ENCODE data around the gene BCKDK.

Gene BCKDK

GRCh38 chr16:31080035-31080629, 28.1 kb upstream of the BCKDK start:
- no peak for DNase-seq (ENCODE audit: low read depth)

- no peak for DNase-seq (ENCODE audit: low read depth)
Observed at GRCh38 chr16:31080756-31081419, 27.3 kb upstream of the BCKDK start.

- no peak for DNase-seq (ENCODE audit: low read depth)
Observed at GRCh38 chr16:31081428-31082351, 26.5 kb upstream of the BCKDK start.

- no peak for DNase-seq (ENCODE audit: low read depth)
Observed at GRCh38 chr16:31082368-31083045, 25.7 kb upstream of the BCKDK start.

- no peak for DNase-seq (ENCODE audit: low read depth)
Observed at GRCh38 chr16:31083081-31083480, 25.1 kb upstream of the BCKDK start.

DNA sequence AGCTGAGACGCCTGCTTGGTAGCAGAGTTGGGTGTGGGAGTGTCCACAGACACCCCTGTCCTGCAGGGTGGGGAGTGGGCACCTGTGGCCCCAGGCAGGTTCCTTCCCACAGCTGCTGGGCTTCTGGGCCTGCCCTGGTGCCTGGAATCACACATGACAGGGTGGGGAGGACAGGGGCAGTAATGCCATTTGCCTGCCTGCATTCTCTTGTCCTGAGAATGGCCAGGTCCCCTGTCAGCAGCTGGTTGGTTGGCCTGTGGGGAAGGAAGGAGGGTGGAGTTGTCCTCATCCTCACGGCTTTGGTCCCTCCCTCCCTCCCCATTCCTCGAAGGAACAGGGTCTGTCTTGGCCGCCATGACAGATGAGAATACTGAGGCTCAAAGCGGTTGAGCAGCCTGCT, 24.6 kb upstream of the BCKDK start:
- no peak for DNase-seq (ENCODE audit: low read depth)

GRCh38 chr16:31083981-31084380, 24.2 kb upstream of the BCKDK start:
- no peak for DNase-seq (ENCODE audit: low read depth)

DNA sequence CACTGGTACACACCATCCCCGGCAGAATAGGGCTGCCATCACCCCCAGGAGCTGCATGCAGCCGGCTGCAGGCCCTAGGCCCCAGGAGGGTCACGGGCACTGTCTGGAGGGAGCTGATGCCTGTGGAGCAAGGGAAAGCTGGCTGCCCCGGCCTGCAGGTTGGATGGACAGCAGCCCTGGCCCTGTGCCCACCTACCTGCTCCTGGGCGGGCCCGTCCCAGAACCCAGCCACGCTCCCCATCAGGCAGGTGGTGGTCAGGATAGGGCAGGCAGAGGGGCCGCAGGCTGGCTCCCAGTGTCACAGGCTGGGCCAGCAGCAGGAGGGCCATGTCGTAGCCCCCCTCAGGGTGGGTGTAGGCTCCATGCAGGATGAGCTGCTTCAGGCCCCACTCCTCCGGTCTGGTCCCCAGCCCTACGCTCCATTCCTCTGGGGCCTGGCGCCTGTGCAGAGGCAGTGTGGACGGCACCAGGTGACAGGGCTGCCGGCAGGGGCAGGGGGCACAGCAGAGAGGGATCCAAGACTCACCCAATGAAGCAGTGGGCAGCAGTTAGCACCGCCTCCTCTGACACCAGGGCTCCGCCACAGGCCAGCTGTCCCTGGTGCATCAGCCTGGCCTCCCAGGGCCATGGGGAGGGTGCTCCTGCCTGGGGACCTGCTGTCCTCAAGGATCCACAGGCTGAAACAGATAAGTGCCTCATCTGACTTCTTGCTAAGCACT, 23.4 kb upstream of the BCKDK start:
- DNase-seq (ENCODE audit: low read depth) = no peak

DNA sequence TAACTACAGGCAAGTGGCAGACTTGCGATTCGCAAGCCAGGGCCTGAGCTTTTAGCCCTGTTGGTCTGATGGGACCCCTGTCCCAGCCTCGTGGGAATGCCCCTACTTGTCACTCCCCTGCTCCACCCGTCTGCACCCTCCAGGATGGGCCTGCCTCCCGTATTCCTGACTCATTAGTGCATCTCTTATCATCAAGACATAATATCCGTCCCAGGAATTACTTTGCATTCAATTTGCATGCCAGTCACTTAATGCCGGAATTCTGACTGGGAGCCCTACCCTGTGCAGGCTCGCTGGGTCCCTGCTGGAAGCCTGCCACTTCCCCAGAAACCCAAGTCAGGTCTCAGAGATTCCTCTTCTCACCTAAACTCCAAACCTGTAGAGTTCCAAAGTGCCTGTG, 22.8 kb upstream of the BCKDK start:
- DNase-seq (ENCODE audit: low read depth) = no peak

DNA sequence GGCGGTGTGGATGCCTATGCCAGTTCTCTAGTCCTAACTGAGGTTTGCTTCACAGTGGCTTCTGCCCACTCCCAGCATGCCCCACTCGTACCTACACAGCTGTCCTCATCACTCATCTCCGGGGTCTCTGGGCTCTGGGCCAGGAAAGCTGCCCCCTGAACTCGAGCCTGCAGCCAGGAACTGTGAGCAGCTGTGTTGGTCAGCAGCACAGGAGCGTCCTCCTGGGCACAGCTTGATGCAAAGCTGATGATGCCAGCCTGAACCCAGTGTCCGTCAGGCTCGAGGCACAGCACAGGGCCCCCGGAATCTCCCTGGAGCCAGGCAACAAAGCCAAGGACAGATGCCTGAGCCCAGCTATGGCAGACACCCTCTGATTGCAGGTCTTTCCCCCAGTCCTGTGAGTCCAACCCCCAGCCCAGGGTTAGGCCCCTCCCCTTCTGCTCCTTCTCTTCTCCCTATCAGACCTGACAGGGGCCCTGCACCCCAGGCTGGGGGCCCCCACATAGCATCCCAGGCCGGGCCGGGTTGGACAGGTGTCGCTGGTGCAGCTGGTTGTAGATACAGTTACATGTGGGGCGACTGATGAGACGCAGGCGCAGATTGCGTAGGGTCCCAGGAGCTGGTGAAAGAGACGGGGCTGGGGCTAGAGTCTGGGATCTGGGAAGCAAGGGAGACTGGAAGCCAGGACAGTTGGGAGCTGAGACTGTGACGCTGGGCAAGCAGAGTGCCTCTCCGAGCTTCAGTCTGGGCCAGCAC, 22.1 kb upstream of the BCKDK start:
- DNase-seq (ENCODE audit: low read depth) = no peak

- no peak for DNase-seq (ENCODE audit: low read depth)
Observed at GRCh38 chr16:31086629-31086906, 21.6 kb upstream of the BCKDK start.

DNA sequence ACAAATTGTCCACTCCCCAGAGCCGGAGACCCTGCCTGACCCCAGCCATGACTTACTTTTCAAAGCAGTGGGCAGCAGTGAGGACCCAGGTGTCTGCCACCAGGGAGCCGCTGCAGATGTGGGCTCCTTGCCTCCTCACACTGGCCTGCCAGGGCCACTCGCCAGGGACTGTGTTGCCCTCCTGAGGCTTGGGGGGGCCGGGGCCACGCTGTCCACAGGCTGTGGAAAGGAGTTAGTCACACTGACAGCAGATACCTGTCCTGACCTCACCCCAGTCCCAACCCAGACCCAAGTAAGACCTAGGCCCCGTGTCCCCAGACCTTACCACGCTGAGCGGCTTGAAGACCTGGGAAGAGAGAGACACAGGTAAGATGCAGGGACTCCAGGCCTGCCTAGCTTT, 20.7 kb upstream of the BCKDK start:
- no peak for DNase-seq (ENCODE audit: low read depth)

DNA sequence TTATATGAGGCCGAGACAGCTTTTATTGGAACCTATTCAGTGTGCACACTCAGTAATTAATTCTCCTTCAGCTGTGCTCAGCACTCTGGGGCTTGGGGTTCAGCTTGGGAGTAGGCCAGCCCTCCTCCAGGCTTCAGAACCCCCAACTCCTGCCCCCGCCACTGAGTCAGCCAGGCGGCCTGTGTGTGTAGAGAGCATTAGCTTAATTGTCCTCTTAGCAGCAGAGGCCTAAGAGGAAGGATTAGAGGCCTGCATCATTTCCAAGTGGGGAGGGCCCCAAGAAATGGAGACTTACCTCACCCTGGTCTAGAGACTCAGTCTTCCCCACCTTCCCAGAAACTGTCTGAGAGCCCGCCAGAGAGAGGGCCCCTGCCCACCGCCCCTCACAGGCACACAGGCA, 20.2 kb upstream of the BCKDK start:
- DNase-seq (ENCODE audit: low read depth) = no peak

GRCh38 chr16:31088459-31089183, 19.6 kb upstream of the BCKDK start, which contains the start of gene PRSS53:
Gene PRSS53 (minus strand): TSS chr16:31088943. CDS start chr16:31088809, 134 bp downstream.
- DNase-seq (ENCODE audit: low read depth) = no peak

DNA sequence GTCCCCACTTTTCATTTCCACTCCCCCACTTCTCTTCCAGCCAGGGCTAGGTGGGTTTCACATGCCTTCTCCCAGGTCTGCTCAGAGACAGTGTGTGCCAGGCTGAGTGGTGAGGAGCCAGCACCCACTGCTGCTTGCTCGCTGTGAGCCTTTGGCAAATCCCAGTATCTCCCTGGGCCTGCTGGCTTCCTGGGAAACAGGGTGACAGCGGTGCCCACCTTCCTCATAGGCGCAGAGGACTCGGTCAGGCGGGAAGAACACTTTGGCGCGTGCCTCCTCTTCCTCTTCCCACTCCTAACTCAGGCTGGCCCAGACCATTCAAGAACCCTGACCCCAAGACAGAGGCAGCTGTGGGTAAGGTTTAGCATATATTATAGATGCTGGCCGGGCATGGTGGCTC, 19.0 kb upstream of the BCKDK start:
- DNase-seq (ENCODE audit: low read depth) = no peak

- no peak for DNase-seq (ENCODE audit: low read depth)
Observed at GRCh38 chr16:31090540-31090939, 17.6 kb upstream of the BCKDK start.

- no peak for DNase-seq (ENCODE audit: low read depth)
Observed at GRCh38 chr16:31092330-31092729, 15.9 kb upstream of the BCKDK start.

DNA sequence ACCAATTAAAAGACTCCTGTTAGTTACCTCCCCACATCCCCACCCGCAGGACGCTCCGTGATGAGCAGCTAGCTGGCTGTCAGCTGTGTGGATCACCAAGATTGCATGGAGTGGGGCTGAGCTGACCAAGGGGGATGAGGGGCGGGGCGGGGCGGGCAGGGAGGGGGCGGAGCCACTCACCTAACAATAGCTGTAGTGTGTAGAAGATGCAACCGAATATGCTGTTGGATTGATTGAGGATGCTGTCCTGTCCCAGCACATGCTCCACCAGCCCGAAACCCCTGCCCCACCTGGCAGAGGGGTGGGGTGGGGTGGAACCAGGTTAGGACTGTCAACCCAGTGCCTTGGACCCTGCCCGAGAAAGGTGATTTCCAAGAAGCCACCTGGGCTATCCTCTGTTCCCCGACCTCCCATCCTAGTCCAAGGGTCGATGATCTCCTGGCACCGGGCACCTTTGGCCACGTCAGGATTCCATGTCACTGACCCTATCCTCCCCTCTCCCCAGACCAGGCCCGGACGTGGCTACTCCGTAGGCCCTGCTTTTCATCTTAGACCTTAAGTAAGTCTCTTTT, 15.0 kb upstream of the BCKDK start:
- no peak for DNase-seq (ENCODE audit: low read depth)

DNA sequence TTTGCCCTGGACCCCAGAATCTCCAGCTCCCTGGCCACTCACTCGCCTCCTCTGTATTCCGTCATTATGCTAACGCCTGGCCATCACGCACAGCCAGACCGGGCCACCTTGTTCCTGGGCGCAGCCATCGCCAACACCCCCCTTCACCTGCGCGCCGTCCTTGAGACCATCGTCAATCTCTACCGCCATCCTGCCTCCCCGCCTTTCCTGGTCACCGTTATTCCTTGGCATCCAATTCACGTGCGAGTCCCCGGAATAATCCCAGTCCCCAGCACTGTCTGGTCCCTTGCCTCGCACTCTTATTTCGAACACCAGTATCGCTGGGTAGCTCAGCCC, 14.1 kb upstream of the BCKDK start:
- no peak for DNase-seq (ENCODE audit: low read depth)

GRCh38 chr16:31094424-31095120, 13.6 kb upstream of the BCKDK start, which contains the start of gene VKORC1:
Gene VKORC1 (minus strand): TSS chr16:31094797. CDS start chr16:31094729, 68 bp downstream.
- peak; percentile 89 for DNase-seq (ENCODE audit: low read depth)
